CD4-positive, alpha-beta memory T cell (primary cell): ENCODE measurements around the gene ARMC9. TPM values are rescaled to one million over a fixed set of nuclear protein-coding genes. Genes with fewer than 3 reads are reported as not detected.

ENCODE experiments used
- CTCF ChIA-PET: fragments of 350-600 bp; sonication (Branson Sonifier 250); formaldehyde crosslinking; loops from one replicate; lab custom pipeline; 2021; ENCODE audit warnings: inconsistent platforms; ENCODE audit not compliant: partially characterized antibody; lab: Charles Lee
- POLR2A ChIA-PET: fragments of 350-600 bp; sonication (Branson Sonifier 250); formaldehyde crosslinking; loops from one replicate; lab custom pipeline; 2021; ENCODE audit not compliant: partially characterized antibody; lab: Charles Lee
- DNase-seq, 5 donors: peaks; one replicate each; pipeline versions ENCODE4 v3.0.0 to v3.0.0-alpha.2; 2020 to 2022; ENCODE audit warnings: mixed read lengths in 1 of 5
- H3K27ac ChIP-seq: one replicate; pipeline ENCODE4 v1.7.0; 2013; ENCODE audit warnings: low read depth, low read length
- H3K27me3 ChIP-seq: 2 replicates; pipeline ENCODE4 v1.7.0; 2013; ENCODE audit warnings: mild to moderate bottlenecking, low read length, moderate library complexity; ENCODE audit not compliant: insufficient read depth
- H3K36me3 ChIP-seq: 2 replicates; pipeline ENCODE4 v1.7.0; 2013; ENCODE audit warnings: mild to moderate bottlenecking, low read length, moderate library complexity; ENCODE audit not compliant: insufficient read depth
- H3K4me1 ChIP-seq: 2 replicates; pipeline ENCODE4 v1.7.0; 2013; ENCODE audit warnings: mild to moderate bottlenecking, low read length, moderate library complexity; ENCODE audit not compliant: insufficient read depth
- H3K4me3 ChIP-seq, 2 donors: one replicate each; pipeline ENCODE4 v1.7.0; 2013; ENCODE audit warnings: low read length in 2 of 2, mild to moderate bottlenecking in 1 of 2
- H3K9me3 ChIP-seq, 2 donors: one replicate each; pipeline ENCODE4 v1.7.0; 2013; ENCODE audit warnings: low read length in 2 of 2, control low read depth in 1 of 2; ENCODE audit not compliant: control insufficient read depth in 1 of 2
- H3K27ac Mint-ChIP-seq, 7 donors: one replicate each; pipeline ENCODE4 v1.8.0; 2020 to 2021; ENCODE audit warnings: mixed read lengths in 7 of 7, mild to moderate bottlenecking in 6 of 7, inconsistent platforms in 3 of 7, moderate library complexity in 3 of 7
- H3K27me3 Mint-ChIP-seq, 2 donors: one replicate each; pipeline ENCODE4 v1.8.0; 2020 to 2021; ENCODE audit warnings: mixed read lengths in 2 of 2
- H3K36me3 Mint-ChIP-seq, 2 donors: one replicate each; pipeline ENCODE4 v1.8.0; 2020 to 2021; ENCODE audit warnings: mixed read lengths in 2 of 2, inconsistent platforms in 1 of 2, mild to moderate bottlenecking in 1 of 2
- H3K4me1 Mint-ChIP-seq, 4 donors: one replicate each; pipeline ENCODE4 v1.8.0; 2020 to 2021; ENCODE audit warnings: mixed read lengths in 4 of 4, mild to moderate bottlenecking in 1 of 4
- H3K4me3 Mint-ChIP-seq, 8 donors: one replicate each; pipeline ENCODE4 v1.8.0; 2020 to 2021; ENCODE audit warnings: mixed read lengths in 8 of 8, mild to moderate bottlenecking in 7 of 8, moderate library complexity in 6 of 8, inconsistent platforms in 3 of 8
- H3K9me3 Mint-ChIP-seq, 8 donors: one replicate each; pipeline ENCODE4 v1.8.0; 2020 to 2021; ENCODE audit warnings: mixed read lengths in 8 of 8, mild to moderate bottlenecking in 5 of 8, inconsistent platforms in 3 of 8, moderate library complexity in 1 of 8
- intact Hi-C: fragments of 100-400 bp; cut with micrococcal nuclease; formaldehyde crosslinking; loops from one replicate; pipeline ENCODE4 v1.15.1; 2023
- polyA plus RNA-seq, 2 donors: library from polyadenylated mRNA; unstranded; fragments of 300-500 nt; fragmentation: Illumina TruSeq; gene quantifications; one replicate each; pipeline ENCODE4 v1.2.3, GENCODE V29; 2021
- total RNA-seq, 2 experiments: library from RNA; stranded (reverse); gene quantifications; one replicate each; pipeline ENCODE4 v1.2.3, GENCODE V29; 2021

ARMC9 gene
- total and polyA plus RNA-seq, 4 experiments from 2014 or later, result 0.50 to 1.4 (median 1.1) TPM; not detected in 1

- Mint-ChIP-seq H3K27me3 (peaks cover 2 to 4% of the 10 kb centered on the region in 2 donors), H3K27ac (peak overlapping the region in 1 of 7 donors; percentile 42), H3K4me3 (peak overlapping the region in 2 of 8 donors; percentile 18 to 20), H3K4me1 (peaks cover 11 to 19% (median 13%) of the 10 kb centered on the region in 4 donors), H3K36me3 (no peaks in the 10 kb centered on the region), H3K9me3 (no peaks in the 10 kb centered on the region)
- no peaks in the 10 kb centered on the region for H3K27me3 ChIP-seq
- H3K4me3 ChIP-seq, result no peak overlapping the region
- ChIA-PET POLR2A (no interaction called here), CTCF (no interaction called here)
- DNase-seq, result no peak
- no peak overlapping the region for H3K27ac ChIP-seq
- H3K9me3 ChIP-seq, result no peaks in the 10 kb centered on the region
- intact Hi-C loops, result no loop called here
- H3K4me1 ChIP-seq, result peaks cover 12% of the 10 kb centered on the region
- no peaks in the 10 kb centered on the region for H3K36me3 ChIP-seq
Observed at GRCh38 chr2:231258701-231259100, 60.3 kb downstream of the ARMC9 start.

DNA sequence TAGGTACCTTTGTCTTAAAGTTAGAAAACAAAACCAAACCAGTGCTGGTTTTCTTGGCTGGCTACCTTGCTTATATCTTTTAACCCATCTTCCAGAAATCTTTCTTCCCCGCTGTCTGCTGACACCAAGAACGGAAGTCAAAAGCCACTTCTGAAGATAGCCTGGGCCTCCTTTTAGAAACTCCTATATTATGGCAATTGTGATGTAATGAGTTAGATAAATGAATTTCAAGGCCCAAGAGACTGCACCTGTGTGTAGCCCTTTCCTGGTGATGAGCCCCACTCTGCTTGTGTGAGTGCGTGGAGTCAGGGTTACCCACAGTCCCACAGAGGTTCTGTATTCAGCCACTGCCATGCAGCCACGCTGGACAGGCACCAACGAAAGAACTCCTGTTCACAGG is 60.7 kb downstream of the ARMC9 start:
- Mint-ChIP-seq H3K4me1 (peaks cover 11 to 19% (median 13%) of the 10 kb centered on the region in 4 donors), H3K4me3 (peak overlapping the region in 5 of 8 donors; percentile 18 to 47 (median 21)), H3K36me3 (no peaks in the 10 kb centered on the region), H3K27me3 (peaks cover 2 to 4% of the 10 kb centered on the region in 2 donors), H3K27ac (peak overlapping the region in 1 of 7 donors; percentile 42), H3K9me3 (no peaks in the 10 kb centered on the region)
- no peaks in the 10 kb centered on the region for H3K9me3 ChIP-seq
- peak in 4 of 5 donors; percentile 11 to 41 (median 23) for DNase-seq
- ChIA-PET CTCF (no interaction called here), POLR2A (no interaction called here)
- H3K27me3 ChIP-seq, result no peaks in the 10 kb centered on the region
- peaks cover 12% of the 10 kb centered on the region for H3K4me1 ChIP-seq
- no peak overlapping the region for H3K4me3 ChIP-seq
- H3K27ac ChIP-seq, result no peak overlapping the region
- no peaks in the 10 kb centered on the region for H3K36me3 ChIP-seq
- intact Hi-C loops, result no loop called here

DNA sequence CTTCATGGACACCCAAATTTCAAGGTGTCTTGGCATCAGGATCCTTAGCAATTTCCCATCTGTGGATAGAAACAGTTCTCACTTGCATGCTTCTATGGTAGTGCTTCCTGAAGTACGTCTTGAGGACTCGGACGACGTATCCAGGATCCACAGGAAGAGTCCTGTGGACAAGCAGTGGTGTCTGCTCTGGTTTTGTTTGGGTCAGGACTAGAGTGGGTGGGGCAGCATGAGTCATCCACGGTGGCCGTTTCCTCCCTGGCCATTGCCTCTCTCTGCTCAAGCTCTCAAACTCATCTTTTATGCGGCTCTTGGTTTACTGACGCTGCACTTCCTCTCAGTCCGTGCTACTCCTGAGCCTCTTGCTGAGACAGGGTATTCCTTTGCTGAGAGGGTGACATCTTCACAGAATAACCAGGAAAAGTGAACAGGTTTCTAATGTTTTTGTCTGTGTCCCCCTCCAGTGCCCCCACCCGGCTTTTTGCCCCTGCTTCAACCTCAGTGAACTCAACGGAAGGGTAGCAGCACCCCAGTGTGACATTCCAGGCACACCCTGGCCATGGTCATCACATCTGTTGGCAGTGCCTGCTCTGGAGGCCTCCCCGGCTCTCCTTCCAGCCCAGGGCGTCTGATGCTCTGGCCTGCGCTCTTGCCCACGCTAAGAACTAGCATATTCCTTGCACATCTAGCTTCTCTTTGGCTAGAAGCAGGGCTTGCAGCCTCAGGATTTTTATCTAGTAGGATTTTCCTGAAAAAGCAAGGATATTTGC is 62.2 kb downstream of the ARMC9 start:
- Mint-ChIP-seq H3K4me3 (peak overlapping the region in 1 of 8 donors; percentile 31), H3K36me3 (no peaks in the 10 kb centered on the region), H3K9me3 (no peaks in the 10 kb centered on the region), H3K4me1 (peaks cover 11 to 19% (median 13%) of the 10 kb centered on the region in 4 donors), H3K27me3 (peaks cover 2 to 4% of the 10 kb centered on the region in 2 donors), H3K27ac (no peak overlapping the region)
- Histone ChIP-seq H3K36me3 (no peaks in the 10 kb centered on the region), H3K9me3 (no peaks in the 10 kb centered on the region), H3K27ac (no peak overlapping the region), H3K27me3 (no peaks in the 10 kb centered on the region), H3K4me3 (no peak overlapping the region), H3K4me1 (peaks cover 12% of the 10 kb centered on the region)
- ChIA-PET POLR2A (no interaction called here), CTCF (no interaction called here)
- intact Hi-C loops, result no loop called here
- no peak for DNase-seq

DNA sequence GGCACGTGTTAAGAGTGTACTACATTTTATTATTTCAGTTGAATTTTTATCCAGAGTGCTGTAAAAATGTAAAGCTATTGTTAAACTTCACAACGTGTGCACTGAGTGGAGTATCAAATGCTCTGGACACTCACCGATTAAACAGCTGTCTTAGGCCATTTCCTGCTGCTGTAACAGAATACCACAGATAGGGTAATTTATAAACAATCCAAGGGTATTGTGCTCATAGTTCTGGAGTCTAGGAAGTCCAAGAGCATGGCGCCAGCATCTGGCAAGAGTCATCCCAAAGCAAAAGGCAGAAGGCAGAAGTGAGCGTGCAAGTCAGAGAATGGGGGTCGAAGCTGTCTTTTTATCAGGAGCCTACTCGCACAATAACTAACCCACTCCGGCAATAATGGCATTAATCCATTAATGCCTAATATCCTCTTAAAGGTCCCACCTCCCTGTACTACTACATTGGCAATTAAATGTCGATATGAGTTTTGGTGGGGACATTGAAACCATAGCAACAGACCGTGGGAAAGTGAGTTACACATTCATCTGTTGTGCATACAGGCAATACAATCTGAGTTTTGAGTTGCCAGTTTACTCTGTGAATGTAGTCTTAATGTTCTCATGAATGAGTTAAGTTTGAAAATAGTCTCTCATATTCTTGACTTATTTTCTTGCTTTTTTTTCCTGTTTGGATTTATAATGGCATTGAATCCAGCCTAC is 64.8 kb downstream of the ARMC9 start:
- Histone ChIP-seq H3K27ac (no peak overlapping the region), H3K4me1 (peaks cover 12% of the 10 kb centered on the region), H3K4me3 (no peak overlapping the region), H3K36me3 (no peaks in the 10 kb centered on the region), H3K27me3 (no peaks in the 10 kb centered on the region), H3K9me3 (no peaks in the 10 kb centered on the region)
- CTCF ChIA-PET, result no interaction called here
- POLR2A ChIA-PET, result no interaction called here
- H3K27ac Mint-ChIP-seq, result no peak overlapping the region
- no peak for DNase-seq
- no peak overlapping the region for H3K4me3 Mint-ChIP-seq
- H3K9me3 Mint-ChIP-seq, result no peaks in the 10 kb centered on the region
- peaks cover 0 to 3% of the 10 kb centered on the region in 2 donors for H3K27me3 Mint-ChIP-seq
- no peaks in the 10 kb centered on the region for H3K36me3 Mint-ChIP-seq
- H3K4me1 Mint-ChIP-seq, result peaks cover 11 to 18% (median 13%) of the 10 kb centered on the region in 4 donors
- intact Hi-C loops, result no loop called here

GRCh38 chr2:231270221-231271114 is 72.0 kb downstream of the ARMC9 start:
- H3K4me1 ChIP-seq, result no peaks in the 10 kb centered on the region
- H3K9me3 ChIP-seq, result no peaks in the 10 kb centered on the region
- CTCF ChIA-PET, result no interaction called here
- no peaks in the 10 kb centered on the region for H3K27me3 ChIP-seq
- DNase-seq, result no peak
- Mint-ChIP-seq H3K36me3 (no peaks in the 10 kb centered on the region), H3K27ac (no peak overlapping the region), H3K9me3 (no peaks in the 10 kb centered on the region), H3K27me3 (peaks cover 2 to 6% of the 10 kb centered on the region in 2 donors), H3K4me1 (no peaks in the 10 kb centered on the region), H3K4me3 (no peak overlapping the region)
- intact Hi-C loops, result no loop called here
- no peaks in the 10 kb centered on the region for H3K36me3 ChIP-seq
- no peak overlapping the region for H3K27ac ChIP-seq
- POLR2A ChIA-PET, result no interaction called here
- H3K4me3 ChIP-seq, result no peak overlapping the region

DNA sequence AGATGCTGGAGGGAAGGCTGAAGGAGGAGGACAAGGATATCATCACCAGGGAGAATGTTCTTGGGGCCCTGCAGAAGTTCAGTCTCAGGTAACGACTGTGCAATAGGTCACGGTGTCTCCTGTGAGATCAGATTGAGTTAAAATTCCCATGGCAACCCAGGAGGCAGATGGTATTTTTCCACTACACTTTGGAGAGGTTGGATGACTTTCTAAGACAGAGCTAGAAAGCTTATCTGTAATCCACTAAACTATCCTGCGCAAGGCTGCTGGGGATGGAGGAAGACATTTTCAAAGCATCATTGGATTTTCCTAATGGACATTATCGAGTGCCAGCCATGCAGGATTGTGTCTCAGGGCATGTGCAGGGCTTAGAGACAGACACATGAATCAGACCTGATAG is 74.6 kb downstream of the ARMC9 start:
- CTCF ChIA-PET, result no interaction called here
- no peak overlapping the region for H3K27ac ChIP-seq
- H3K36me3 ChIP-seq, result no peaks in the 10 kb centered on the region
- Mint-ChIP-seq H3K4me1 (no peaks in the 10 kb centered on the region), H3K27ac (no peak overlapping the region), H3K9me3 (no peaks in the 10 kb centered on the region), H3K27me3 (peaks cover 5 to 9% of the 10 kb centered on the region in 2 donors), H3K36me3 (no peaks in the 10 kb centered on the region), H3K4me3 (no peak overlapping the region)
- DNase-seq, result no peak
- intact Hi-C loops, result no loop called here
- H3K4me3 ChIP-seq, result no peak overlapping the region
- no peaks in the 10 kb centered on the region for H3K27me3 ChIP-seq
- no peaks in the 10 kb centered on the region for H3K9me3 ChIP-seq
- no peaks in the 10 kb centered on the region for H3K4me1 ChIP-seq
- POLR2A ChIA-PET, result no interaction called here

DNA sequence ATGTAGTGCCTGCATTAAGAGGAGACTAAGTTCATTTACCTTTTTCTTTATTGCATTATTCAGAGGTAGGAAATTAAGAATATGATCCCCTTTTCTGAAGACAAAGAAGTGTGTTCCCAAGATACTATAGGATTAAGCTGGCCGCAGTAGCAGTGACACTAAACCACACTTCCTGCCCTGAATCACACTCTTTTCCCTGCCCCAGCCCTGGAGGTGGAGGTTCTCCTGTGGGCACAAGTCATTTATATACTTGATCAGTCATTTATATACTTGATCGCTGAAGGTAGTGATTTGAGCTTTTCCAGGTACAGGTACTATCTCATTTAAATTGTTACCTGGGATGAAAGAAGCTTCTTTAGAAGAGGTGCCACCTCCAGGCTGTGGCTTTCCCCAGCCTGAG is 78.6 kb downstream of the ARMC9 start:
- Mint-ChIP-seq H3K27ac (no peak overlapping the region), H3K27me3 (peaks cover 8 to 13% of the 10 kb centered on the region in 2 donors), H3K4me3 (no peak overlapping the region), H3K4me1 (no peaks in the 10 kb centered on the region), H3K9me3 (no peaks in the 10 kb centered on the region), H3K36me3 (no peaks in the 10 kb centered on the region)
- no peaks in the 10 kb centered on the region for H3K9me3 ChIP-seq
- ChIA-PET CTCF (no interaction called here), POLR2A (no interaction called here)
- H3K27me3 ChIP-seq, result no peaks in the 10 kb centered on the region
- no peak overlapping the region for H3K4me3 ChIP-seq
- DNase-seq, result no peak
- intact Hi-C loops, result no loop called here
- H3K27ac ChIP-seq, result no peak overlapping the region
- H3K4me1 ChIP-seq, result no peaks in the 10 kb centered on the region
- no peaks in the 10 kb centered on the region for H3K36me3 ChIP-seq
